HG02588 (cell line): Measurements from ENCODE around the gene FHL2.

Experiments
- ATAC-seq: cut with Tn5 transposase; IDR thresholded peaks from one replicate; pipeline ENCODE4 v1.9.1; 2021; ENCODE audit warnings: mild to moderate bottlenecking, moderate library complexity; ENCODE audit not compliant: unreplicated experiment

Gene FHL2

GRCh38 chr2:105380432-105381100 lies 18.3 kb downstream of the FHL2 start:
- ATAC-seq: no peak

GRCh38 chr2:105379741-105380186 lies 19.1 kb downstream of the FHL2 start:
- ATAC-seq: no peak

DNA sequence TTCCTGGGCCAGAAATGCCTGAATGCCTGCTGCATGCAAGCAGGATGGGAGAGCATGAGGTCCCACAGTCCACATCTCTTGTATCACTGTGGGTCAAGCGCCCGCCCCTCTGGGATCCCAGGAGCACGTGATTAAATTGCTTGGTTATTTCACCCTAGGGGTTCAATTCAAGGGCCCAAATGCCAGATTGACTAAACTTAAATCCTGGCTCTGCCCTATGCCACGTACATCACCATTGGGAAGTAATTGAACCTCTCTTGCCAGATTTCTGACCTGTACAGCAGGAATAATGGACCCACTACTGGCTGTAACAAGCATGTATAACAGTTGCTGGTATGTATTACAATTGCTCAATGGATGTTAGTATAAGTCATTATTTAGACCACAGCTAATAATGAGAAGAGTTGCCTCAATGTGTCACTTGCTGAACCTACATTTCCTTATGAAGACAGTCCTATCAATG lies 19.9 kb downstream of the FHL2 start:
- no peak for ATAC-seq

DNA sequence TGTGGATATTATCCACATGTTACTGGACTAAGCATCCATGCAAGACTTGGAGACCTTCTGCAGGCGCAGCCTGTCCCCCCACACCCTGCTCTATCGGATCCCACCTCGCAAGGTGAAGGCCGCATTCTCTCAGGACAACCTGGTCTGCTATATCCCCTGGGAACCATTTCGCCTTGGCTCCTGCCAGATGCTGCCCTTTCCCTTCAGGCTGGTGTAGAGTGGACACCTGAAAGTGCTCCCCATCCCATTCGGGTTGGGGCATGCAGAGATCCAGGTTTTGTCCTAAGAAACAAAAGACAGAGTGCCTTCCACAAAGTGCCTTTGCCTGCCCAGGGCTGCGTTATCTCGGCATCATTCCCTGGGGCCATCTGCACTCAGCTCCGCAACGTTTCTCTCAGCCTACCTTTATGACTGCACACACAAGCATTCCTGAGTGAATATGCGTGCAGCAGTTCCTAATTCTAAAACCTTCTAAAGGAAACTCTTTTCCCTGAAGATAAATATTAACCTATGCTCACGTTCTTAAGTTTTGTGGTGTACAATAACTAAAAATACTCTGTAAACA lies 20.5 kb downstream of the FHL2 start:
- no peak for ATAC-seq

DNA sequence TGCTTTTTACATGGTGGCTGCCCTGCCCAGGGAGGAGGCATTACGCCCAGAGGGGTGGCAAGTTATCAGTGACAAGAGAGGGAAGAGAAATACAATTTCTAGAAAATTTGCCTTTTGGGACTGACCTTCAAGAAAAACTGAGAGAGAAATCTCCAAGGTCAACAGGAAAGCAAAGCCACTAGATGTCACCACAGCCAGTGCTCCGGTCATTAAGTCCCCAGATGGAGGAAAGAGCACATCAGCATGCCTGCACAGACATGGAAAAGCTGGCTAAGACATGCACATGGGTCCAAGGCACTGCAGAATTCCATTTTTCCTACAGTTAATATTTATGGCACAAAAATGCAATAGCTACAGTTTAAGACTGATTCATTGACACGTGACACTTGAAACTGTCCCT lies 21.0 kb downstream of the FHL2 start:
- ATAC-seq: no peak

- no peak for ATAC-seq
These were observed 22.0 kb downstream of the FHL2 start for GRCh38 chr2:105376789-105377240.

DNA sequence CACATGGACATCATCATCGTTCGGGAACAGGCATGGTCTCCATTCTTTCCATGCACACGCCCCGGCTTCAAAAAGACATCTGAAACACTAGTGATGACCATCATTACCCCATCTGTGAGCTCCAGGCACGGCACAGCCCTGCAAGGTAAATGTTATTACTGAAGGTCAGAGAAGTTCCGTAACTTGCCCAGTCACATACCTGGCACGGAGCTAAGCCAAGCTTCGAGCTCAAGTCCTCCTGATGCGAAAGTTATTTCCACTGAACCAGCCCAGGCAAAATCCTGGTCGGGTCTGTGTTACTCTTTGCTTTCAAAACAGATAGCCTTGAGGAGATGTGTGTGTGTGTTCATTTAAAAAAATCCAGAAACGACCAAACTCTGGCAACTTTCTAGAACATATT lies 22.8 kb downstream of the FHL2 start:
- ATAC-seq: no peak

- ATAC-seq: no peak
These were observed 23.8 kb downstream of the FHL2 start for GRCh38 chr2:105375001-105375561.

DNA sequence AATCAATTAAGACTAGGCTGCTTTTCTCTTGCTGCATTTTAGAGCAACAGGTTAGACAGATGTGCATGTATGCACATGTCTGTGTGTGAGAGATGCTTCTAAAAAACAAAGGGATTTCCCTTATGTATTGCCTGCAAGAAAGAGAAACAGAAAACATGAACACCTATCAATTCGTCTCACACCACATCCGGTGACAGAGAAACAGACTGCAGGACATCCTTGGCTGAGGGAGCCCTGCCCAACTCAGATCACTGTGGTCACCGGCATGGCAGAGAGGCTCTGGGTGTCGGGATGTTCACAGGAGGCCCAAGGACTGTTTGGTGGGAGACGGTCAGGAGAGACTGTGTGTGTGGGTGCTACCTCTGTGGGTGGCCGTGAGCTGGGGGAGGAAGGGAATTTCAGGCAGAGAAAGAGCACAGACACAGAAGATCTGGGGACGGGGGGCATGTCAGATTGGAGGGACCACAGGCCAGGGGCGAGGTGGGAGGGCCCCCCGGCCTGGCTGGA lies 24.9 kb downstream of the FHL2 start:
- peak; percentile 72 for ATAC-seq

GRCh38 chr2:105373344-105373781 lies 25.5 kb downstream of the FHL2 start:
- peak; percentile 7 for ATAC-seq

GRCh38 chr2:105371810-105372209 lies 27.0 kb downstream of the FHL2 start:
- no peak for ATAC-seq

DNA sequence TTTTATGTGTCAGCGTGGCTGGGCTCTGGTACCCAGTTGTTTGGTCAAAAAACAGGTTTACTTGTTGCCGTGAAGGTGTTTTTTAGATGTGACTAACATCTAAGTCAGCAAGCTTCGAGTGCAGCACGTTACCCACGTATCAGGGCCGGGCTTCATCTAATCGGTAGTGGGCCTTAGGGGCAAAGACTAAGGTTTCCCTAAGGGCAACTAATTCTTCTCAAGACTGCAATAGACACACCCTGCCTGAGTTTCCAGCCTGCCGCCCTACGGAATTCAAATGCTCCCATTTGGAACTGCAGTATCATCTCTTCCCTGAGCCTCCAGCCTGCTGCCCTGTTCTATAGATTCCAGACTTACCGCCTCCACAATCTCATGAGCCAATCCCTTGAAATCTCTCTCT lies 27.7 kb downstream of the FHL2 start:
- ATAC-seq: no peak

DNA sequence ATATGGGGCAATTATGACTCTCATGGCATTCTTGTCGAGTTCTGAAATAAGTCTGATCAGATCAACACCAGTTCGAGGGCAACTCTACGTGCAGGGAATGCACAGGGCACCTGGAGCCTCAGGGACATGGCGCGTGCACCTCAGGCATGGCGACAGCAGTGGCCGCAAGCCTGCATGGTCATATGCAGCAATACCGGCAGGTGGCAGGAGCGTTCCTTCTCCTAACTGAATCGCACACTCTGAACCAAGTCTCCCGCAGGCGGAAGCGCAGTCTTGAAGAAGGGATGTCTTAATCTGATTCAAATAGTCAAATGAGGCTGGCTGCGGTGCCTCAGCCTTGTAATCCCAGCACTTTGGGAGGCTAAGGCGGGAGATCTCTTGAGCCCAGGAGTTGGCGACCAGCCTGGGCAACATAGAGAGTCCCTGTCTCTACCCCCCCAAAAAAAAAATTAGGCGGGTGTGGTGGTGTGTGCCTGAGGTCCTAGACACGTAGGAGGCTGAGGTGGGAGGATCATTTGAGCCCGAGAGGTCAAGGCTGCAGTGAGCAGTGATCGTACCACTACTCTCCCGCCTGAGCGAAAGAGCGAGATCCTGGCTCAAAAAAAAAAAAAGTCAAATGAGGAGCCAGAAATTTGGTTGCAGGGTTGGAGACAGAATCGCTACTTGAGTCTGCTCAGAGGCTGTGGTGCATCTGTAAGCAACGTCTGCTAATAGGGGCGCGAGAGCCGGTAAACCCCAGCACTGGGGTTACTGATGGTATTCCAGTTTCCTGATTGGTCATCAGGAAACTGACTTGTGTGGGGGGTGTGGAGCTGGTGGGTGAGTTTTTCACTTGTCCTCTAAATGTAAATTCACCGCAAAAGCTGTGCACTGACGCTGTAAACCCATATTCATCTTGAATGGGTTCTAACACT lies 28.8 kb downstream of the FHL2 start:
- ATAC-seq: peak; percentile 90

DNA sequence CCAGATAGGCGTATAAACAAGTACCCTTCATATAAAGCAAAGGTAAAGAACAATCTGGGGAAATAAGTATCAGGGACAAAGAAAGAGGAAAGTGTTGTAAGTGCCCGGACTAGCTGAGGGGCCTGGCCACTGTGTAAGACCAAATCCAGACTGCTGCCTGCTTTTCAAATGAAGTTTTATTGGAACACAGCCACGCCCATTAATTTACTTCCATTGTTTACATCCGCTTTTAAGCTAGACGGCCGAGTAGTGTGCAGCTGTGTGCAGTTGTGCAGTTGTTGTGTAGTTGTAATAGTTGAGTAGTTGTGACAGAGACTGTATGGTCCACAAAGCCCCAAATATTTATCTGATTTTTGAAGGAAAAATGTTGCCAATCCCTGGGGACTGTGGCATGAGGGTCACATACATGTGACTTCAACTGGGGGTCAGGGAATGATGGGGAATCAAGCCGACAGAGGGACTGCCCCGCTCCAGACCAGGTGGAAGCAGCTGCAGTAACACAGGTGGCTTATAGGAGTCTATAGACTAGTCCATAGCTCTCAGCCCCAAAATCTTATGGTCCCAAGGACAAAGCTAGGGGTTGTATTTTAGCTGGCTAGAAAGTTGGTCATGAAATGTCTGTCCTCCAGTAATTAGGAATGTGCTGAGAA lies 30.0 kb downstream of the FHL2 start:
- ATAC-seq: no peak

DNA sequence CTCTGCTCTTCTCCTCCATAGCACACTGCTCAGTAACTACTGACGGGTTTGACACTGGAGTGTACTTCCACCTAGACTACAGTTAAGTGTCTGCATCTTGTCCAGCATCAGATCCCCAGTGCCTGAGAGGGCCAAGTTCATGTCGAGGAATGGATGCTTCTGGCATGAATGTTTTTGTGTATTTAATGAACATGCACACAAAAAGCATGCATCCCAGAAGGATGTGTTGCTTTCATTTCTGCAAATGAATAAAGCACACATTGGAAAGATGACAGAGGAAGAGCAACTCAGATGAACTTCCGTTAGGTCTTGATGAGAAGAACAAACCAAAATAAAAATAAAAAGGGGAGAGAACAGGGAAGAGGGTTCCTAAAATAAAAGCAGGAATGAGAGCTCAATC lies 33.6 kb downstream of the FHL2 start:
- ATAC-seq: no peak

DNA sequence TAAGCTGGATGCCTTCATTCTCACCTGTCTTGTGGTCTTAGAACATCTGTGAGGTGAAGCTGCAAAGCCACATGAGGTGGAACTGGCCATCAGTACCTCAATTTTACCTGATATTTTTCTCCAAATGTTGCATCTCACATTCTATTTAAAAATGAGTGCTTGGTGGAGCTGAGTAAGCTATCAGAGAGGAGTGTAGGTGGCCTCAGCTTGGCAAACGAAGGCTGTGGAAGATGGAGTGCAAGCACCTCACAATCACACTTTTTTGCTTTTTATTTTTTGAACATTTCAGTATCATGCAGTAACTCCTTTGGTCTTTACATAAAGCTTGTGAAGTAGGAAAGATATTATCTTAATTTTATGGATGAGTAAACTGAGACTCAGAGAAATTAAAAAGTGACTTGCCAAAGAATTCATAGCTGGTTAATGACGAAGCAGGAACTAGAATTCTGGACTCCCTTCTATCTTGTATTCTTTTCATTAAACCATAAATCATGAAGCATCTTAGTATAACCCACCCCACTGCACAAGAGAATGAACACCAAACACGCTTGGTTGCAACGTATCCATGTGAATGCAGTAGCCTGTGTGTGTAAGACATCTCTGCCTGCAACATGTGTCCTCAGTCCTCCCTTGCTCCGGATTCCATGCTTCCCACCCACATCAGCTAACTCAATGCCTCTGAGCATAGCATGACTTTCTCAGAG lies 34.3 kb downstream of the FHL2 start:
- no peak for ATAC-seq

- ATAC-seq: no peak
These were observed 35.8 kb downstream of the FHL2 start for GRCh38 chr2:105362862-105363591.

- ATAC-seq: no peak
These were observed 37.6 kb downstream of the FHL2 start for GRCh38 chr2:105361102-105361889.
